HG03108 (cell line): Measurements from ENCODE around the gene PEX1.
"Not testable (repeated sequence)": the region's sequence is repeated elsewhere in the genome, so short reads cannot be mapped to it uniquely, and the experiment has no call there.

Experiments
- ATAC-seq: cut with Tn5 transposase; IDR thresholded peaks from one replicate; pipeline ENCODE4 v1.9.1; 2021; ENCODE audit warnings: moderate library complexity; ENCODE audit not compliant: unreplicated experiment

The PEX1 gene

GRCh38 chr7:92506363-92506762, 22.0 kb downstream of the PEX1 start:
- ATAC-seq = no peak

GRCh38 chr7:92504563-92504962, 23.8 kb downstream of the PEX1 start:
- no peak for ATAC-seq

- no peak for ATAC-seq
Measured at GRCh38 chr7:92503767-92504166, 24.6 kb downstream of the PEX1 start.

GRCh38 chr7:92498557-92498956, 29.8 kb downstream of the PEX1 start:
- no peak for ATAC-seq

GRCh38 chr7:92496876-92497275, 31.4 kb downstream of the PEX1 start:
- no peak for ATAC-seq

GRCh38 chr7:92489634-92490033, 38.7 kb downstream of the PEX1 start:
- no peak for ATAC-seq

- no peak for ATAC-seq
Measured at GRCh38 chr7:92487804-92488203, 40.5 kb downstream of the PEX1 start.

GRCh38 chr7:92485974-92486373, 42.3 kb downstream of the PEX1 start:
- ATAC-seq = no peak

GRCh38 chr7:92485267-92485892, 42.9 kb downstream of the PEX1 start:
- ATAC-seq = no peak

- not testable (repeated sequence) for ATAC-seq
Measured at GRCh38 chr7:92484226-92484625, 44.1 kb downstream of the PEX1 start.

GRCh38 chr7:92483624-92484023, 44.7 kb downstream of the PEX1 start:
- ATAC-seq = not testable (repeated sequence)

GRCh38 chr7:92479146-92479545, 49.2 kb downstream of the PEX1 start:
- not testable (repeated sequence) for ATAC-seq

- no peak for ATAC-seq
Measured at GRCh38 chr7:92478711-92479110, 49.6 kb downstream of the PEX1 start.

GRCh38 chr7:92478095-92478494, 50.2 kb downstream of the PEX1 start:
- no peak for ATAC-seq

GRCh38 chr7:92477681-92478080, 50.6 kb downstream of the PEX1 start, which contains the start of gene ERVW-1:
TSS of gene ERVW-1 (minus strand) at chr7:92477946. CDS start at chr7:92470381, 7,565 bp downstream.
- not testable (repeated sequence) for ATAC-seq

- ATAC-seq = not testable (repeated sequence)
Measured at GRCh38 chr7:92475851-92476590, 52.3 kb downstream of the PEX1 start.

- ATAC-seq = not testable (repeated sequence)
Measured at GRCh38 chr7:92475261-92475770, 53.0 kb downstream of the PEX1 start.

- not testable (repeated sequence) for ATAC-seq
Measured at GRCh38 chr7:92473989-92474388, 54.3 kb downstream of the PEX1 start.

- ATAC-seq = not testable (repeated sequence)
Measured at GRCh38 chr7:92468589-92468988, 59.7 kb downstream of the PEX1 start.

- no peak for ATAC-seq
Measured at GRCh38 chr7:92466682-92467081, 61.6 kb downstream of the PEX1 start.

- no peak for ATAC-seq
Measured at GRCh38 chr7:92464515-92464914, 63.8 kb downstream of the PEX1 start.

- no peak for ATAC-seq
Measured at GRCh38 chr7:92462560-92462959, 65.8 kb downstream of the PEX1 start.
